Transverse colon (tissue), 4 donors: ENCODE results near the gene SBNO2. TPM values are rescaled to one million over a fixed set of nuclear protein-coding genes. Genes with fewer than 3 reads are reported as not detected.

Experiments used
- DNase-seq: peaks from one replicate; pipeline ENCODE4 v3.0.0-alpha.2; 2019
- H3K27ac ChIP-seq, 4 donors: fragments of 200-600 bp; sonication (generic); 2 replicates each; pipeline ENCODE4 v1.5.1; 2016 to 2018; ENCODE audit warnings: inconsistent platforms in 4 of 4
- H3K27me3 ChIP-seq: fragments of 200-600 bp; sonication (generic); 2 replicates; pipeline ENCODE4 v1.5.1; 2017; ENCODE audit warnings: inconsistent platforms
- H3K36me3 ChIP-seq, 4 donors: fragments of 200-600 bp; sonication (generic); 2 replicates each; pipeline ENCODE4 v1.5.1; 2017 to 2019; ENCODE audit warnings: inconsistent platforms in 4 of 4
- H3K4me1 ChIP-seq, 4 donors: fragments of 200-600 bp; sonication (generic); 2 replicates each; pipeline ENCODE4 v1.5.1; 2017 to 2020; ENCODE audit warnings: inconsistent platforms in 4 of 4
- H3K4me3 ChIP-seq, 4 donors: fragments of 200-600 bp; sonication (generic); 1 replicate in 1 of 4; 2 replicates in 3 of 4; pipeline versions ENCODE4 v1.5.1 to v1.6.1; 2017 to 2019; ENCODE audit warnings: inconsistent platforms in 4 of 4
- H3K9me3 ChIP-seq, 2 donors: fragments of 200-600 bp; sonication (generic); 2 replicates each; pipeline ENCODE4 v1.5.1; 2017 to 2019; ENCODE audit warnings: inconsistent platforms in 2 of 2
- EP300 ChIP-seq: sonication (generic); formaldehyde crosslinking; IDR thresholded peaks from one replicate; pipeline ENCODE4 v1.6.1; 2017; ENCODE audit warnings: antibody characterized with exemption, low read depth
- POLR2A ChIP-seq: fragments of 450-650 bp; IDR thresholded peaks from one replicate; pipeline ENCODE4 v1.6.1; 2016; ENCODE audit warnings: antibody characterized with exemption, mild to moderate bottlenecking, moderate library complexity
- POLR2AphosphoS5 ChIP-seq, 3 donors: sonication (generic); formaldehyde crosslinking; IDR thresholded peaks; one replicate each; pipeline ENCODE4 v1.6.1; 2016; ENCODE audit warnings: antibody characterized with exemption in 3 of 3
- WGBS, 2 donors: methylation state at CpG; one replicate each; pipeline ENCODE4 v1.1.5; 2018; ENCODE audit warnings: low coverage in 1 of 2; 5-methylcytosine and 5-hydroxymethylcytosine counted together
- in situ Hi-C, 4 donors: fragments of 200-750 bp; cut with MboI; loops; one replicate each; pipeline versions ENCODE4 v1.15.0 to v1.15.1; 2017; ENCODE audit warnings: low sequenced_read_pairs in 3 of 4, low pct_ligation_motif_present in 1 of 4, low pct_unique_long_range_greater_than_20kb in 1 of 4
- intact Hi-C: fragments of 100-400 bp; cut with DNase I; formaldehyde crosslinking; loops from one replicate; pipeline ENCODE4 v1.15.1; 2023; ENCODE audit warnings: low total_unique reads
- total RNA-seq, 4 donors: library from RNA; depleted of rRNA; stranded (reverse); fragments of >200 nt; gene quantifications; one replicate each; pipeline ENCODE4 v1.1.0, GENCODE V29; 2016
- TF ChIP-seq, protein P1 (sequence below), 5 experiments: fragments of 200-600 bp in 3 of 5; fragments of 450-650 bp in 2 of 5; sonication (generic) in 3 of 5; IDR thresholded peaks; 1 replicate in 2 of 5; 2 replicates in 3 of 5; pipeline ENCODE4 v1.5.1; 2016 to 2017; ENCODE audit warnings: antibody characterized with exemption in 5 of 5, inconsistent platforms in 3 of 5, mild to moderate bottlenecking in 2 of 5, moderate library complexity in 1 of 5

Gene SBNO2
- total RNA-seq, 4 donors from 2014 or later: 34.5 to 142 (median 48.3) TPM

DNA sequence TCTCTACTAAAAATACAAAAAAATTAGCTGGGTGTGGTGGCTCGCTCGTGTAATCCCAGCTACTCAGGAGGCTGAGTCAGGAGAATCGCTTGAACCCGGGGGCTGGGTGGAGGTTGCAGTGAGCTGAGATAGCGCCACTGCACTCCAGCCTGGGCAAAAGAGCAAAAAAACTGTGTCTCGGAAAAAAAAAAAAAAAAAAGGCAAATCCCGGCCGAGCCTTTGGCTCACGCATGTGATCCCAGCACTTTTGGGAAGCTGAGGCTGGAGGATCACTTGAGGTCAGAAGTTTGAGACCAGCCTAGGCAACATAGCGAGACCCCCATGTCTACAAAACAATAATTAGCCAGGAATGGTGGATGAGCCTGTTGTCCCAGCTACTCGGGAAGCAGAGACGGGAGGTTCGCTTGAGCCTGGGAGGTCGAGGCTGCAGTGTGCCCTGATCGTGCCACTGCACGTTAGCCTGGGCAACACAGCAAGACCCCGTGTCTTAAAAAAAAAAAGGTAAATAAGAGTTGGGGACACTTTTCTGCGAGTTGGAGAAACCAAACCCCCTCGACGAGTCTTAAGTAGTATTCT lies 70.8 kb downstream of the SBNO2 start:
- DNase-seq: no peak
- peaks cover 23 to 68% (median 45%) of the 10 kb centered on the region in 4 donors for H3K4me1 ChIP-seq
- H3K9me3 ChIP-seq: no peaks in the 10 kb centered on the region
- peaks cover 0 to 8% (median 0%) of the 10 kb centered on the region in 4 donors for H3K36me3 ChIP-seq
- in situ Hi-C loops (no loop called here), intact Hi-C loops (loop anchor here (2.0 to 10.0 kb wide), 3 partner anchors 74 to 178 kb away; partner anchors contain the start of genes ARID3A, ATP5F1D and MIDN)
- H3K27ac ChIP-seq: peak overlapping the region; percentile 98 to 100 (median 100)
- no peaks in the 10 kb centered on the region for H3K27me3 ChIP-seq
- 24 to 51% methylated on average over 8 to 20 of the region's 20 CpGs for WGBS, 2 donors
- TF ChIP-seq POLR2A (no peak), EP300 (no peak), POLR2AphosphoS5 (IDR thresholded peaks at IDR 0.05) (no peak)
- H3K4me3 ChIP-seq: peak overlapping the region in 2 of 4 donors; percentile 35 to 87

DNA sequence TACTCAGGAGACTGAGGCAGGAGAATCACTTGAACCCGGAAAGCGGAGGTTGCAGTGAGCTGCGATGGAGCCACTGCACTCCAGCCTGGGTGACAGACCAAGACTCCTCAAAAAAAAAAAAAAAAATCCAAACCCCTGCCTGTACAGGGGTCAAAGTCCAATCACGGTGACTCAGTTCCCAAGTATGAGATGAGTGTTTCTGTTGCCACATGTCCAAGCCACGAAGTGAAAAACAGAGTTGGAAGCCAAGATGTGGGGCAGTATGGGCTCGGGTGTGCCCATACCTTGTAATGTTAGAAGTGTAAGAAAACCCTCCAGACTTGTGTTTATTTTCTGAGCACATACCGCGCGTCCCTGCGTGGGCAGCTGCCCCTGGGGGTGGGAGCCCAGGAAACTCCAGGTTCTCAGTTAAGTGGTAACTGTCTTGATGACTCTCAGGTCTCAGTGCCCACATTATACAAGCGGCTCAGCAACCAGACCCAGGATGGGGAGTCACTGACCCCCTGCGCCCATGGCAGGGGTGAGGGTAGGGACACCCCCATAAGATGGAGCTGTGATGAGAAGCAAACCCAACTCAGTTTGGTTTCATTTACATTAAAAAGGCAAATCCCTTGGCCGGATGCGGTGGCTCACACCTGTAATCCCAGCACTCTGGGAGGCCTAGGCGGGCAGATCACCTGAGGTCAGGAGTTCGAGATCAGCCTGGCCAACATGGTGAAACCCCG lies 71.5 kb downstream of the SBNO2 start:
- H3K4me1 ChIP-seq: peaks cover 23 to 74% (median 51%) of the 10 kb centered on the region in 4 donors
- no peak overlapping the region for H3K4me3 ChIP-seq
- intact Hi-C loops: loop anchor here (2.0 to 10.0 kb wide), 3 partner anchors 74 to 178 kb away; partner anchors contain the start of genes ARID3A, ATP5F1D and MIDN
- H3K27me3 ChIP-seq: no peaks in the 10 kb centered on the region
- peak; percentile 64 for DNase-seq
- 10 to 44% methylated on average over 4 to 17 of the region's 17 CpGs for whole genome bisulfite sequencing, 2 donors
- no peaks in the 10 kb centered on the region for H3K9me3 ChIP-seq
- in situ Hi-C loops: no loop called here
- TF ChIP-seq POLR2A (no peak), POLR2AphosphoS5 (IDR thresholded peaks at IDR 0.05) (peak in 2 of 3 donors; percentile 74 to 81)
- H3K36me3 ChIP-seq: peaks cover 0 to 8% (median 0%) of the 10 kb centered on the region in 4 donors
- H3K27ac ChIP-seq: peak overlapping the region; percentile 98 to 100 (median 100)

DNA sequence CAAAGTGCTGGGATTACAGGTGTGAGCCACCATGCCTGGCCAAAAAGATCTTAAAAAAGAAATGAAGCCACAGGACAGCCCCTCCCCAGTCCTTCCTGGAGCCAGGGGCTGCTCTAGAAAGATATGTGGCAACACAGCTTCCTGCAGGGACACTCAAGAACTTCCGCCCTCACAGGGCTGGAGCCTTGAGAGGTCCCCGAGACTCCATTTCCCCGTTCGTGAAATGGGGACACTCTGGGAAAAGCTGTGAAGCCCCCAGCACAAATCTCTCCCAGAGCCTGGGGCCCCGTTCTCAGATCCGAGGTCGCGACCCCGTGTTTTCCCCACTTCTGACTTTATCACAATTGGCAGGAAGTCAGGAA lies 72.8 kb downstream of the SBNO2 start:
- DNase-seq: peak; percentile 40

DNA sequence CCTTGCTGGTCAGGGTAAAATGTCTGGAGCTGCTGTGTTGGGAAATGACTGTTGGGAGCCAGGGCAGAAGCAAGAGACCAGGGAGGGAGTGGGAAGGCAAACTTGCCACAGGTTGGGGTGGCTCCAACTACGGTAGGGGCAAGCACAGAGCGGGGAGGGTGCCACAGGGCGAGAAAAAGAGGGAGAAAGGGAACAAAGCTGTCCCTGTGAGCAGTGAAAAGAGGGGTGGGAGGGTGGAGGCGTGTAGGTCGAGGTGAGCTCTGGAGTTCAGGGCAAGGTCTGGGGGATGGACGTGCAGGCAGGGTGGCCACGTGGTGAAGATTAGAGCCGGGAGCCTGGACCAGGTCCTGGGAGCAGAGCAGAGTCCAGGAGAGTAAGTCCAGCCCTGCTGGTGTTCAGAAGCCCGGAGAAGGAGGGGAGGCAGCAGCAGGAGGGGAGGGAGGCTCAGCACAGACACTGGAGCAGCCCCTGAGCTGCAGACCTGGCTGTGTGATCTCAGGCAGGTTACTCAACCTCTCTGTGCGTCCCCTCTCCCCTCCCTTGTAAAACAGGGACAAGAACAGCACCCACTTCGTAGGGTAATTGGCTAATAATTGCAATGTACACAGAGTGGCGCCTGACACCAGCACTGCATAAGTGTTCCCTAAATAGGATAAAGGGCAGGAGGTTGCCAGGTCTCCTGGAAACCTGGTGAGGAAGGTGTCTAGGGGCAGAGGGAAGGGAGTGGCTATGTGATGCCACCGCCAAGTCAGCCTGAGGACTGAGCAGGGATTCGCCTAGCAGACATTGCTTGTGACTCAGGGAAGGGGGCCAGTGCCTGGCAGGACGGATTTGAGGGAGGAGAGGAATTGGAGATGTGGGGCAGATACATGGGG lies 75.7 kb downstream of the SBNO2 start:
- in situ Hi-C loops (no loop called here), intact Hi-C loops (no loop called here)
- WGBS, 2 donors: 36 to 47% methylated on average over 5 to 15 of the region's 15 CpGs
- Histone ChIP-seq H3K4me1 (peaks cover 22 to 65% (median 49%) of the 10 kb centered on the region in 4 donors), H3K9me3 (no peaks in the 10 kb centered on the region), H3K36me3 (peaks cover 0 to 4% (median 0%) of the 10 kb centered on the region in 4 donors), H3K27me3 (no peaks in the 10 kb centered on the region), H3K27ac (peak overlapping the region; percentile 34 to 100 (median 57)), H3K4me3 (no peak overlapping the region)
- TF ChIP-seq EP300: no peak
- TF ChIP-seq, protein P1, sequence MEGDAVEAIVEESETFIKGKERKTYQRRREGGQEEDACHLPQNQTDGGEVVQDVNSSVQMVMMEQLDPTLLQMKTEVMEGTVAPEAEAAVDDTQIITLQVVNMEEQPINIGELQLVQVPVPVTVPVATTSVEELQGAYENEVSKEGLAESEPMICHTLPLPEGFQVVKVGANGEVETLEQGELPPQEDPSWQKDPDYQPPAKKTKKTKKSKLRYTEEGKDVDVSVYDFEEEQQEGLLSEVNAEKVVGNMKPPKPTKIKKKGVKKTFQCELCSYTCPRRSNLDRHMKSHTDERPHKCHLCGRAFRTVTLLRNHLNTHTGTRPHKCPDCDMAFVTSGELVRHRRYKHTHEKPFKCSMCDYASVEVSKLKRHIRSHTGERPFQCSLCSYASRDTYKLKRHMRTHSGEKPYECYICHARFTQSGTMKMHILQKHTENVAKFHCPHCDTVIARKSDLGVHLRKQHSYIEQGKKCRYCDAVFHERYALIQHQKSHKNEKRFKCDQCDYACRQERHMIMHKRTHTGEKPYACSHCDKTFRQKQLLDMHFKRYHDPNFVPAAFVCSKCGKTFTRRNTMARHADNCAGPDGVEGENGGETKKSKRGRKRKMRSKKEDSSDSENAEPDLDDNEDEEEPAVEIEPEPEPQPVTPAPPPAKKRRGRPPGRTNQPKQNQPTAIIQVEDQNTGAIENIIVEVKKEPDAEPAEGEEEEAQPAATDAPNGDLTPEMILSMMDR (IDR thresholded peaks at IDR 0.05): no peak
- DNase-seq: peak; percentile 46

More for the DNA sequence above, 72.8 kb downstream of the SBNO2 start:
- TF ChIP-seq, protein P1 (IDR thresholded peaks at IDR 0.05): no peak
- no peak for TF ChIP-seq POLR2AphosphoS5 (IDR thresholded peaks at IDR 0.05)
- TF ChIP-seq POLR2A: no peak
- no peak for TF ChIP-seq EP300
- Histone ChIP-seq H3K36me3 (no peaks in the 10 kb centered on the region), H3K9me3 (no peaks in the 10 kb centered on the region), H3K4me1 (peaks cover 23 to 63% (median 49%) of the 10 kb centered on the region in 4 donors), H3K27me3 (no peaks in the 10 kb centered on the region), H3K4me3 (no peak overlapping the region), H3K27ac (peak overlapping the region; percentile 98 to 100 (median 100))
- in situ Hi-C loops (no loop called here), intact Hi-C loops (loop anchor here (10.0 kb wide), 2 partner anchors 143 to 177 kb away; partner anchors contain the start of genes ARID3A, ATP5F1D and MIDN)
- WGBS, 2 donors: 56% methylated on average over 9 of the region's 9 CpGs; no CpG with 5 or more reads in 1 of the 2 donors
